Ascending aorta (tissue), 2 donors: Measurements from ENCODE around the gene MTHFS. TPM values are rescaled to one million over a fixed set of nuclear protein-coding genes. Genes with fewer than 3 reads are reported as not detected.

Experiments
- DNase-seq, 2 donors: peaks; one replicate each; pipeline ENCODE4 v3.0.0-alpha.2; 2019; ENCODE audit warnings: low spot score in 2 of 2
- H3K27ac ChIP-seq, 2 donors: fragments of 200-600 bp; sonication (generic); one replicate each; pipeline ENCODE4 v1.5.1; 2016 to 2017; ENCODE audit warnings: mild to moderate bottlenecking in 1 of 2
- H3K27me3 ChIP-seq: fragments of 200-600 bp; sonication (generic); one replicate; pipeline ENCODE4 v1.5.1; 2017
- H3K36me3 ChIP-seq, 2 donors: fragments of 200-600 bp; sonication (generic); one replicate each; pipeline ENCODE4 v1.5.1; 2016
- H3K4me1 ChIP-seq, 2 donors: fragments of 200-600 bp; sonication (generic); one replicate each; pipeline ENCODE4 v1.5.1; 2016 to 2017; ENCODE audit warnings: mild to moderate bottlenecking in 1 of 2
- H3K4me3 ChIP-seq, 2 donors: fragments of 200-600 bp; sonication (generic); one replicate each; pipeline ENCODE4 v1.5.1; 2016 to 2017; ENCODE audit warnings: mild to moderate bottlenecking in 1 of 2
- H3K9me3 ChIP-seq, 2 donors: fragments of 200-600 bp; sonication (generic); one replicate each; pipeline ENCODE4 v1.5.1; 2016
- intact Hi-C: fragments of 100-400 bp; cut with DNase I; formaldehyde crosslinking; loops from one replicate; pipeline ENCODE4 v1.15.1; 2023
- total RNA-seq: library from RNA; depleted of rRNA; stranded (reverse); fragments of >200 nt; gene quantifications from one replicate; pipeline ENCODE4 v1.1.0, GENCODE V29; 2016
- TF ChIP-seq, protein P1 (sequence below), 3 experiments: fragments of 200-600 bp in 2 of 3; fragments of 450-650 bp in 1 of 3; sonication (generic) in 2 of 3; IDR thresholded peaks; one replicate each; pipeline ENCODE4 v1.5.1; 2016 to 2019; ENCODE audit warnings: antibody characterized with exemption in 3 of 3, mild to moderate bottlenecking in 1 of 3, moderate library complexity in 1 of 3

The MTHFS gene
- total RNA-seq, 1 donor from 2014 or later, result 0.75 TPM

DNA sequence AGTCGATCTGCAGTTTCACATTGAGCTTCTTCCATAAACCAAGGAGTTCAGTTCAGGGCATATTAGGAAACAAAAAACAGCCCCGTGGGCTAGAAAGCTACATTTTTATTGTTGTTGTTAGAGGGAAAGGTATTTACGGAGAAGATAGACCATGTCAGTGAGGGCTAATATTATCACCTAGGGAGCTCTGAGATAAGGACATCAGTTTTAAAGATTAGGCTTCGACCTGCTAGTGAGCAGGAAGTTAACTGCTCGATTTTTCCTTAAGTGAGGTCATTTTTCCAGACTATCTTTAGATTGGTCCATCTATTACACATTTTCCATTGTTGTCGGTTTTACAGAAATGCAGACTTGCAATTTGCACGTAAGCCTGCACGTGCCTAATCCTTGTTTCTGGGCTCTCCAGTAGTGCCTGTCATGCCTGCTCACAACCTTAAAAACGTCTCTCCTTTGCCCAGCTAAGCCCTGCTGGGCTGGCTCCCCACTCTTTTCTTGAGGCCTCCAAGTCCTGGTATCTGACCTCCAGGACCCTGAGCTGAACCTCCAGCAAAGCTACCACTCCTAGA lies 72.6 kb downstream of the MTHFS start:
- Histone ChIP-seq H3K36me3 (no peaks in the 10 kb centered on the region), H3K9me3 (no peaks in the 10 kb centered on the region), H3K4me3 (no peak overlapping the region), H3K27me3 (no peaks in the 10 kb centered on the region), H3K27ac (no peak overlapping the region), H3K4me1 (no peaks in the 10 kb centered on the region)
- TF ChIP-seq, protein P1, sequence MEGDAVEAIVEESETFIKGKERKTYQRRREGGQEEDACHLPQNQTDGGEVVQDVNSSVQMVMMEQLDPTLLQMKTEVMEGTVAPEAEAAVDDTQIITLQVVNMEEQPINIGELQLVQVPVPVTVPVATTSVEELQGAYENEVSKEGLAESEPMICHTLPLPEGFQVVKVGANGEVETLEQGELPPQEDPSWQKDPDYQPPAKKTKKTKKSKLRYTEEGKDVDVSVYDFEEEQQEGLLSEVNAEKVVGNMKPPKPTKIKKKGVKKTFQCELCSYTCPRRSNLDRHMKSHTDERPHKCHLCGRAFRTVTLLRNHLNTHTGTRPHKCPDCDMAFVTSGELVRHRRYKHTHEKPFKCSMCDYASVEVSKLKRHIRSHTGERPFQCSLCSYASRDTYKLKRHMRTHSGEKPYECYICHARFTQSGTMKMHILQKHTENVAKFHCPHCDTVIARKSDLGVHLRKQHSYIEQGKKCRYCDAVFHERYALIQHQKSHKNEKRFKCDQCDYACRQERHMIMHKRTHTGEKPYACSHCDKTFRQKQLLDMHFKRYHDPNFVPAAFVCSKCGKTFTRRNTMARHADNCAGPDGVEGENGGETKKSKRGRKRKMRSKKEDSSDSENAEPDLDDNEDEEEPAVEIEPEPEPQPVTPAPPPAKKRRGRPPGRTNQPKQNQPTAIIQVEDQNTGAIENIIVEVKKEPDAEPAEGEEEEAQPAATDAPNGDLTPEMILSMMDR (IDR thresholded peaks at IDR 0.05), result no peak
- no peak for DNase-seq
- intact Hi-C loops, result no loop called here

DNA sequence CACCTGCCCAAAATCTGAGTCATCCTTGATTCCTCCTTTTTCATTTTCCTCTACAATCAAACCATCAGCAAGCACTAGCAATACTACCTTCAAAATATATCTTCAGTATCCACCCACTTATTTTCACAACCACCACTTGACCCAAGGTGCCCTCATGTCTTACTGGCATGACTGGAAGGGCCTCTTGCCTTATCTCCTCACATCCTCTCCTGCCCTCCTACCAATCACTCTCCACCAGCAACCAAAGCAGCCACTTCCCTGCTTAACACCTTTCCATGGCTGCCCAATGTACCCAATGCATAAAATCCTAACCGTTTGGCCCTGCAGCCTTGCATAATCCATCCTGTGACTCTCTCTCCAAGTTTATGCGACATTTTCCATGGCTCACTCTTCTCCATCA lies 76.0 kb downstream of the MTHFS start:
- Histone ChIP-seq H3K36me3 (no peaks in the 10 kb centered on the region), H3K27me3 (no peaks in the 10 kb centered on the region), H3K27ac (no peak overlapping the region), H3K9me3 (no peaks in the 10 kb centered on the region), H3K4me1 (no peaks in the 10 kb centered on the region), H3K4me3 (no peak overlapping the region)
- intact Hi-C loops, result no loop called here
- no peak for DNase-seq
- TF ChIP-seq, protein P1 (IDR thresholded peaks at IDR 0.05), result no peak

DNA sequence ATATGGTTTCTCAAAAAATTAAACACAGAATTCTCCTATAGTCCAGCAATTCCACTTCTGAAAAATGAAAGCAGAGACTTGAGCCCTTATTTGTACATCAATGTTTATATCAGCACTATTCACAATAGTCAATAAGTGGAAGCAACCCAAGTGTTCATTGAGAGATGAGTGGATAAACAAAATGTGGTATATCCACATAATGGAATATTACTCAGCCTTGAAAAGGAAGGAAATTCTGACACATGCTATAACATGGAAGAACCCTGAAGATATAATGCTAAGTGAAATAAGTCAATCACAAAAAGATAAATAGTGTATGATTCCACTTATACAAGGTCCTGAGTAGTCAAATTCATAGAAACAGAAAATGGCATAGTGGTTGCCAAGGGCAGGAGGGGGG lies 76.6 kb downstream of the MTHFS start:
- Histone ChIP-seq H3K27ac (no peak overlapping the region), H3K36me3 (no peaks in the 10 kb centered on the region), H3K27me3 (no peaks in the 10 kb centered on the region), H3K4me1 (no peaks in the 10 kb centered on the region), H3K4me3 (no peak overlapping the region), H3K9me3 (no peaks in the 10 kb centered on the region)
- TF ChIP-seq, protein P1 (IDR thresholded peaks at IDR 0.05), result no peak
- intact Hi-C loops, result no loop called here
- DNase-seq, result no peak

DNA sequence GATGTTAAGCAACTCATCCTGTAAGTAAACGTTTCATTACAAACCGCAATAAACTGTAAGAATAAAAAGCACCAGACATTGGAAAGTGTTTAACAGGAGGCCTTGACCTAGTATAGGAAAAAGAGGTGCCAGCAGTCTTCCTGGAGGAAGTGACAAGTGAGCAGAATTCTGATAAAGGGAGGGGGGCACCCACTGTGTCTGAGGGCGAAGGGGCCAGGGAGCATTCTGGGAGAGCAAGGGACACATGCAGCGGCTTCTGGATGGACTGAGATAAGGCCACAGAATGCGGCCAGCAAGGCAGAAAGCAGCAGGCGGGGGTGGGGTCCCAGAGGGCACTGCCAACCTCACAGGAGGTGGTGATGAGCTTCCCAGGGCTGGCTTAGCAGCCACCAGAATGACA lies 80.2 kb downstream of the MTHFS start:
- DNase-seq, result no peak
- TF ChIP-seq, protein P1 (IDR thresholded peaks at IDR 0.05), result no peak
- no peak overlapping the region for H3K4me3 ChIP-seq
- no peaks in the 10 kb centered on the region for H3K27me3 ChIP-seq
- H3K27ac ChIP-seq, result no peak overlapping the region
- no peaks in the 10 kb centered on the region for H3K36me3 ChIP-seq
- H3K4me1 ChIP-seq, result no peaks in the 10 kb centered on the region
- no peaks in the 10 kb centered on the region for H3K9me3 ChIP-seq
- intact Hi-C loops, result no loop called here

DNA sequence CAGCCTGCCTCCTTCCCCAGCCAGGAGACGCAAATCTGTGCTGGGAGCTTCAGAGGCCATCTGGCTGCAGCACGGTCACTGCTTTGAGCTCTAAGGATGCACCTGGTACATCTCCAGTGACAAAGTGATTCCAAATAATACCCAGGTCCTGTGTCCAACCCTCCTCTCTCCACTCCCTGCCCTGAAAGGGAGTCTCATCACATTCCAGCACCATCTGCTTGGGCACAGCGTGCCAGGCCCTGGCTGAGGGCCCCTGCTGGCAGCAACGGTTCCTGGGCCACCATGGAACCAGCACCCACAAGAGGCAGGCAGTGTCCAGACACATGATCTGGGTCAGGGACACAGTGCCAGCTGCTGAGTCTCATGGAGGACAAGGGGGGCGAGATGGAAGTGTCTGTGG lies 81.3 kb downstream of the MTHFS start:
- Histone ChIP-seq H3K27ac (no peak overlapping the region), H3K27me3 (no peaks in the 10 kb centered on the region), H3K4me1 (no peaks in the 10 kb centered on the region), H3K9me3 (no peaks in the 10 kb centered on the region), H3K4me3 (no peak overlapping the region), H3K36me3 (no peaks in the 10 kb centered on the region)
- DNase-seq, result no peak
- TF ChIP-seq, protein P1 (IDR thresholded peaks at IDR 0.05), result no peak
- intact Hi-C loops, result no loop called here

DNA sequence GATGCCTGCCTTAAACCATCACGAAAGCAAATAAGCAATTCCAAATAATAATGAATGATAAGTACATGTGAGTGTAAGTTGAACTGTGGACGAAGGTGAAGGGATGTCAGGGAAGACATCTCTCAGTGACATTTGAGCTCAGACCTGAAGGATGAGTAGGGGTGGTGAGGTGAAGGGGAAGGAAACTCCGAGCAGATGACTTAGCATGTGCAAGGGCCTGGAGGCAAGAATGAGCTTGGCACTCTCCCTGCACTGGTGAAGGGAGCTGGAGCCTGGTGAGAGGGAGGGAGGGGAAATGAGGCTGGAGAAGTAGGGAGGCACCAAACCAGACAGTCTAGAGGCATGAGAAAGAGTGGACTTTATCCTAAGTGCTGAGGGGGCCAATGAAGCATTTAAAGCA lies 84.3 kb downstream of the MTHFS start:
- intact Hi-C loops, result no loop called here
- no peak overlapping the region for H3K4me3 ChIP-seq
- TF ChIP-seq, protein P1 (IDR thresholded peaks at IDR 0.05), result no peak
- H3K4me1 ChIP-seq, result no peaks in the 10 kb centered on the region
- no peaks in the 10 kb centered on the region for H3K36me3 ChIP-seq
- DNase-seq, result no peak
- H3K27me3 ChIP-seq, result no peaks in the 10 kb centered on the region
- H3K27ac ChIP-seq, result no peak overlapping the region
- no peaks in the 10 kb centered on the region for H3K9me3 ChIP-seq
